DMS53 (cell line): ENCODE measurements around the gene FANCD2OS.
"Not testable (repeated sequence)": the region's sequence is repeated elsewhere in the genome, so short reads cannot be mapped to it uniquely, and the experiment has no call there.

ENCODE experiments used
- DNase-seq: peaks from one replicate; lab custom pipeline; 2025; lab: John Stamatoyannopoulos, UW

FANCD2OS gene, protein sequence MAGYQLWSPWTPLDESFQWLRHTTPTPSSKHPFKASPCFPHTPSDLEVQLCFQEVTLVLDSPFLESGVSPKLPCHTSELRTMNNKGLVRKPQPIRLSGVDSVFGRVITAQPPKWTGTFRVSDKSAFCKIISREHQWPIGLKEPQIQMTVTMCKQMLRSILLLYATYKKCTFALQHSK

GRCh38 chr3:10108091-10108490 is at the start of gene FANCD2OS:
Gene FANCD2OS, minus strand, starts transcription at chr3:10108255. Its CDS starts 3,481 bp downstream, at chr3:10104774.
- no peak for DNase-seq

- no peak for DNase-seq
These were observed 49.0 kb upstream of the FANCD2OS start for GRCh38 chr3:10157031-10157430.

GRCh38 chr3:10155658-10156057 is 47.6 kb upstream of the FANCD2OS start:
- no peak for DNase-seq

- DNase-seq, result no peak
These were observed 47.0 kb upstream of the FANCD2OS start for GRCh38 chr3:10155123-10155472.

DNA sequence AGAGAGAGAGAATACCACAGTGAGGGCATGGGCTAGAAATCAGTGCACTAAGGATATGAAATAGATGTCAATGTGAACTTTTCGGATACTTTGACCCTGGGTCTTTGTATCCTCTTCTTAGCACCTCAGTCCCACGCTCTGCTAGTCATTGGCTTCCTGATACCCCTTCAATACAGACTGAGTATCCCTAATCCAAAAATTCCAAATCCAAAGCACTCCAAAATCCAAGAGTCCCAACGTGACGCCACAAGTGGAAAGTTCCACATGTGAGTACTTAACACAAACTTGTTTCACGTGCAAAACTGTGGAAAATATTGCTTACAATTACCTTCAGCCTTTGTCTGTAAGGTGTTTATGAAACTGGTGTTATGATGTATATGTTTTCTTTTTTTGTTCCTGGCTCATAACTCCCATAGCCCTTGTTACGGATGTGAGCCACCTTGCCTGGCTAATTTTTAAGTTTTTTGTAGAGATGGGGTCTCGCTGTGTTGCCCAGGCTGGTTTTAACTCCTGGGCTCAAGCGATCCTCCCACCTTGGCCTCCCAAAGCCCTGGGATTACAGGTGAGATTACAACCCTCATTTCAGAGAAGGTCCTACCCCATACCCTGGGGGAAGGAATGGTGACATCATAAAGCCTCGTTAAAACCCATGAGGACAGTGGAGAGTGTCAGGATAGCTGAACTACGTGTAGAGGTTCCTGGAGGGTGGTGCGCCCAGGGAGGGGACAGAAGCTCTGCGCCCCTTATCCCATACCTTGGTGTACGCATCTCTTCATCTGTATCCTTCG is 46.5 kb upstream of the FANCD2OS start:
- no peak for DNase-seq

GRCh38 chr3:10150987-10151386 is 42.9 kb upstream of the FANCD2OS start:
- no peak for DNase-seq

GRCh38 chr3:10149226-10149625 is 41.2 kb upstream of the FANCD2OS start:
- DNase-seq, result no peak

GRCh38 chr3:10145685-10146084 is 37.6 kb upstream of the FANCD2OS start:
- DNase-seq, result no peak

DNA sequence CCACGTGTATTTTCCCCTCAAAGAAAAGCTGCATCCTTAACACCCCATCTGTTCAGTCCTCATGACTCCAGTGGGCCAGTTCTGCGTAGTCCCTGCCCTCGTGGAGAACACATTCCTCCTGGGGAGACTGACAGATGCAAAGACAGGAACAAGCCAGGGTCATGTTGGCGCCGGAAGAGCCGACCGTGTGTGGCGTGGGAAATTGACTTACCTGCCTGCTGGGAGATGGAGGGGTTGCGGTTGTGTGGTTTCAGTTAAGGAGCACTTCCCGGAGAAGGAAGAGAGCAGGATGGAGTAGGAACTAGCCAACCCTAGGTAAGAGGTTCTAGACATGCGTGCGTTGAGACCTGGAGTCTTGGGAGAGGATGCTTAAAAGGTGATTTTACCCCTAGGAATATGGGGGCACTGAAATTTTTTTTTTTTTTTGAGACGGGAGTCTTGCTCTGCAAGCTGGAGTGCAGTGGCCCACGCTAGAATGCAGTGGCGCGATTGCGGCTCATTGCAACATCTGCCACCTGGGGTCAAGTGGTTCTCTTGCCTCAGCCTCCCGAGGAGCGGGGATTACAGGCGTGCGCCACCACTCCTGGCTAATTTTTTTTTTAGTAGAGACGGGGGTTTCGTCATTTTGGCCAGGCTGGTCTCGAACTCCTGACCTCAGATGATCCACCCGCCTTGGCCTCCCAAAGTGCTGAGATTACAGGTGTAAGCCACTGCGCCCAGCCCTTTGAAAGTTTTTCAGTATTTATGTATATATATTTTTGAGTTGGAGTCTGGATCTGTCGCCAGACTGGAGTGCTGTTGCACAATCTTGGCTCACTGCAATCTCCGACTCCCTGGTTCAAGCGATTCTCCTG is 34.9 kb upstream of the FANCD2OS start:
- peak; percentile 18 for DNase-seq

- DNase-seq, result peak; percentile 50
These were observed 33.0 kb upstream of the FANCD2OS start for GRCh38 chr3:10140996-10141546.

- DNase-seq, result no peak
These were observed 29.1 kb upstream of the FANCD2OS start for GRCh38 chr3:10137178-10137577.

DNA sequence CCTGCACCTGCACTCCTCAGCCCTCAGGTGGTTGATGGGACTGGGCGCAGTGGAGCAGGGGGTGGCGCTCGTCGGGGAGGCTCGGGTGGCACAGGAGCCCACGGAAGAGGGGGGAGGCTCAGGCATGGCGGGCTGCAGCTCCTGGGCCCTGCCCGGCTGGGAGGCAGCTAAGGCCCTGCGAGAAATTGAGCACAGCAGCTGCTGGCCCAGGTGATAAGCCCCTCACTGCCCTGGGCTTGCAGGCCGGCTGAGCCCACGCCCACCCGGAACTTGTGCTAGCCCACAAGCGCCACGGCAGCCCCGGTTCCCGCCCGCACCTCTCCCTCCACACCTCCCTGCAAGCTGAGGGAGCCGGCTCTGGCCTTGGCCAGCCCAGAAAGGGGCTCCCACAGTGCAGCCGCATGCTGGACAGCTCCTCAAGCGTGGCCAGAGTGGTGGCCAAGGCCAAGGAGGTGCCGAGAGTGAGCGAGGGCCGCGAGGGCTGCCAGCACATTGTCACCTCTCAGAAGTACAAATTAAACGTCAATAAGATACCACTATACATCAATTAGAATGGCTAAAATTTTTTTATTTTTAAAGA is 28.5 kb upstream of the FANCD2OS start:
- DNase-seq, result no peak

- DNase-seq, result not testable (repeated sequence)
These were observed 27.8 kb upstream of the FANCD2OS start for GRCh38 chr3:10135872-10136271.

DNA sequence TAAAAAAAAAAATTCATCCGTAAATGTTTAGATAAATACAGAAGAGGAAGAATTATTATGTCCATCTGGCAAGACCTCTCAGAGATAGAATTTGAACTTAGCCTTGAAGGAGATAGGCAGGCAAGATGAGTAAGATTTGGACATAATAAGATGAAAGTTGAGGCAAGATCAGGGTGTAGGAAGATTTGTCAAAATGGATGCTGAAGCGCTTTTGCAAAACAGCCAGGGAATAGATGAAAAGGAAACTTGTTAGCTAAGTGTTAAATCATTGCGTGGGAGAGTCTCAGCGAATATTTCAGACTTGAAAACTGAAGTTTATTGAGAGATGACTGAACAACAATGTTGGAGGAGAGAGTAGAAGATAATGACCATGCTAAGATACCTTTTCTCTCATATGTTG is 14.7 kb upstream of the FANCD2OS start:
- no peak for DNase-seq

DNA sequence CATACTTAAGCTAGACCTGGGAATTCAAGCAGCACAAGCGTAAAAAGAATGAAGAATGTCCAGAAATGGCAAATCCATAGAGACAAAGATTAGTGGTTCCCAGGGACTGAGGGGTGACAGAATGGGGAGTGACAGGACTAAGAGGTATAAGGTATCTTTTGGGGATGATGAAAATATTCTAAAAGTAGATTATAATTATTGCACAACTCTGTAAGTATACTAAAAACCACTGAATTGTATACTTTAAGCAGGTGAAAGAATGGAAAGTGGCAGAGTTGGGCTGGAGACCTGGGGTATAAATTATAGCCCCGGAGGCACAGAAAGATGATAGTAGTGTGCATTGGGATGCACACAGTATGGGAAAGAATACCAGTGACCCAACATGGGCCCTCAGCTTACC is 13.0 kb upstream of the FANCD2OS start:
- no peak for DNase-seq

- DNase-seq, result no peak
These were observed 11.3 kb upstream of the FANCD2OS start for GRCh38 chr3:10119376-10119775.

- DNase-seq, result no peak
These were observed 8.9 kb upstream of the FANCD2OS start for GRCh38 chr3:10116928-10117327.

DNA sequence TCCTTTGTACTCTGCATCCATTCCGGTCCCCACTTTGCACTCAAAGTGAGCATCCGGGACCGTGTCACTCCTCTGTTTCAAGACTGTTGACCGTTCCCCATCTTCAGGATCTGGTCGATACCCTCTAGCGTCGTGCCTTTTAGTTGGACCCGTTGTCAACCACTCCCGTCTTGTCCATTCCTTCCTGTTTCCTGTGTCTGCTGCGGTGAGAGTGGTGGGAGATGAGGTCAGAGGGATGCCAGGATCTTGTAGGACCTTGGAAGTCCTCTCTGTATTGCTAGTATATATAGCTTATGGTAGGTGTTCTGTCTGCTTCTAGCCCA is 8.0 kb upstream of the FANCD2OS start:
- DNase-seq, result peak; percentile 36

DNA sequence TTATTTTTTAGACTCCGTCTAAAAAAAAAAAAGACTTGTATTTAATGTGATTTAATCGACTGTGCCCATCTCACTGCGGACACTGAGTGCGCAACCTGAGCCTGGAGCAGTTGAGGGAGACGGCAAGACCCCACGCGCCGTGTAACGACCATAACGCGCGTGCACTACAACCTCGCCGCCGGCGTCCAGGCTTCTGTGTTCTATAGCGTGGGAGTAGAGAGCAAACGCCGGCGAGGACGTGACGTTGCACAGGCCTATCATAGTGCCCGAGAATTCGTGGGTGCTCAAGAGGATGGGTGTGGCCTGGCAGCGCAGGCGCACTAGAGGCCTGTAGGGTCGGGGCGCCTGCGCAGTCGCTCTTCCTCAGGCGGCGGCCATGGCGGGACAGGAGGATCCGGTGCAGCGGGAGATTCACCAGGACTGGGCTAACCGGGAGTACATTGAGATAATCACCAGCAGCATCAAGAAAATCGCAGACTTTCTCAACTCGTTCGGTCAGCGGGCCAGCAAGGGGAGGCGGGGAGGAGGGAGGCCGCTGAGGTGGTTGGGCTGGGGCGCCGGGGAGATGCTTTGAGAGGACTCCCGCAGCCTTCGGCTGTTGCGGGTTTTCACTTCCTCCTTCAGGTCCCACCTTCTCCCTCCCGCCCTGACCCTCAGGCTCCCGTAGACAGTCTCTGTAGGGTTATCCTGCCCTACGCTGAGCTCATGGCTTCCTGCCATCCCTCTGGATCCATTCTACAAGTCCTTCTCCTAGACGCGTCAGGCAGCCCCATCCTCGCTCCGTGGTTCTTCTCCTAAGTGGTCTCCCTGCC is 7.5 kb upstream of the FANCD2OS start, which contains the start of gene BRK1:
TSS of gene BRK1 (plus strand) at position 350 of the 812 bp plus-strand sequence. CDS start at position 377, 27 bp downstream.
- peak; percentile 90 for DNase-seq

- no peak for DNase-seq
These were observed 1.1 kb downstream of the FANCD2OS start for GRCh38 chr3:10106919-10107318.

DNA sequence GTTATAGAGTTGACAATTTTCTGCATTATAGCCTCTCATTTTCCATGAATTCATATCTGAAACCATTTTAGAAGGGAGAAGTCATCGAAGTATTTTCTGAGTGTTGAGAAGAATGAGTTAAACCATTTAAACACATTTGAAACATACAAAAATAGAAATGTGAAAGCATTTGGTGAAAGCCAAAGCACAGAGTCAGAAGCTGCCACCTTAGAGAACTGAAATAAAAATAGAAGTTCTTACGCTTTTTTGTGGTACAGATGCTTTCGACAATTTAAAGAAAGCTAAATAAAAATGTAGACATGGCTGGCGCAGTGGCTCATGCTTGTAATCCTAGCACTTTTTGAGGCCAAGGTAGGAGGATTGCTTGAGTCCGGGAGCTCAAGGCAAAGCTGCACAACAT is 9.0 kb downstream of the FANCD2OS start:
- no peak for DNase-seq
